Type B pancreatic cell (in vitro differentiated cells): ENCODE results near the gene ATP6V1G1. TPM values are rescaled to one million over a fixed set of nuclear protein-coding genes. Genes with fewer than 3 reads are reported as not detected.

Experiments
- DNase-seq: peaks from one replicate; pipeline ENCODE4 v3.0.0; 2021; ENCODE audit warnings: mixed read lengths; ENCODE audit not compliant: unreplicated experiment; ENCODE audit errors: extremely low spot score
- H3K27ac Mint-ChIP-seq: 2 replicates; pipeline ENCODE4 v1.8.0; 2021; ENCODE audit warnings: mild to moderate bottlenecking, mixed read lengths
- H3K27me3 Mint-ChIP-seq: 2 replicates; pipeline ENCODE4 v1.8.0; 2021; ENCODE audit warnings: mixed read lengths
- H3K36me3 Mint-ChIP-seq: 2 replicates; pipeline ENCODE4 v1.8.0; 2021; ENCODE audit warnings: mixed read lengths
- H3K4me1 Mint-ChIP-seq: one replicate; pipeline ENCODE4 v1.8.0; 2021; ENCODE audit warnings: mixed read lengths; ENCODE audit not compliant: unreplicated experiment
- H3K4me3 Mint-ChIP-seq: 2 replicates; pipeline ENCODE4 v1.8.0; 2021; ENCODE audit warnings: mild to moderate bottlenecking, mixed read lengths
- H3K9me3 Mint-ChIP-seq: 2 replicates; pipeline ENCODE4 v1.8.0; 2021; ENCODE audit warnings: mixed read lengths
- total RNA-seq: library from RNA; stranded (reverse); gene quantifications from 2 replicates; pipeline ENCODE4 v1.2.1, GENCODE V29; 2021; ENCODE audit warnings: low replicate concordance
- TF ChIP-seq, protein P1 (sequence below): fragments of 200-600 bp; sonication (generic); conservative IDR thresholded peaks from 2 replicates; pipeline ENCODE4 v1.5.0; 2021; ENCODE audit warnings: antibody characterized with exemption, mild to moderate bottlenecking

The ATP6V1G1 gene
- total RNA-seq, 1 donor from 2014 or later: 110 TPM

DNA sequence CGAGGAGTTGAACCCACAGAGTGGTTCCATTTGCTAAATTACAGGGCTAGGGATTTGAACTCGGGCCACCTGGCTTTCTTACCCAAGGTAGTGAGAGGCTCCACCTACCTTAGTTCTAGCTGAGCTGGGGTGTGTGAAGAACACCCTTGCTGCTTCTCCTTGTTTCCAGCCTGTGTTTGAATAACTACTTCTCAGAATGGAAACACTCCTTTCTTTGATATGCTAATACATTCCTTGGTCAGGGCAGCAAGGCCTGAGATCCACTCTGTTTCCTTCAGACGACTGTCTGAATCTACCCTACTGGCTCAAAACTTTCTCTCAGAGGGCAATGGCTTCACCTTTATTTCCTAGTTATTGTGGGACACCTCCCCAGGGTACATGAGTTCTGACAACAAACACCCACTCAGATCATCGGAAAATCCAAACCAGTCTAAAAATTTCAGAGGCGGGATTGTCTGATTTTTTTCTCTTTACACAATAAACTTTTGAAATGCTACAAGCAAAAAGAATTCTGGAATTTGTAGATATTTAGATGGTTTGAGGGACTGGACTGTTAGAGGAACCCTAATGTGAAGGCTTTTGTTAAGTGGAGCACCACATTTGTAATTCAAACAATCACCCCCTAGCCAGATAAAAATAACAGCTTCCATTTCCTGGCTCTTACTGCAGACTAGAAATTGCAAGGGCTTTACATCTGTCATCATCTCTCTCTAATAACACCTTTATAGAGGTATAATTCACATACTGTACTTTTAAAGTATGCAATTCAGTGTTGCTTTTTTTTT is 4.0 kb upstream of the ATP6V1G1 start:
- H3K27ac Mint-ChIP-seq: peak overlapping the region; percentile 54
- TF ChIP-seq, protein P1, sequence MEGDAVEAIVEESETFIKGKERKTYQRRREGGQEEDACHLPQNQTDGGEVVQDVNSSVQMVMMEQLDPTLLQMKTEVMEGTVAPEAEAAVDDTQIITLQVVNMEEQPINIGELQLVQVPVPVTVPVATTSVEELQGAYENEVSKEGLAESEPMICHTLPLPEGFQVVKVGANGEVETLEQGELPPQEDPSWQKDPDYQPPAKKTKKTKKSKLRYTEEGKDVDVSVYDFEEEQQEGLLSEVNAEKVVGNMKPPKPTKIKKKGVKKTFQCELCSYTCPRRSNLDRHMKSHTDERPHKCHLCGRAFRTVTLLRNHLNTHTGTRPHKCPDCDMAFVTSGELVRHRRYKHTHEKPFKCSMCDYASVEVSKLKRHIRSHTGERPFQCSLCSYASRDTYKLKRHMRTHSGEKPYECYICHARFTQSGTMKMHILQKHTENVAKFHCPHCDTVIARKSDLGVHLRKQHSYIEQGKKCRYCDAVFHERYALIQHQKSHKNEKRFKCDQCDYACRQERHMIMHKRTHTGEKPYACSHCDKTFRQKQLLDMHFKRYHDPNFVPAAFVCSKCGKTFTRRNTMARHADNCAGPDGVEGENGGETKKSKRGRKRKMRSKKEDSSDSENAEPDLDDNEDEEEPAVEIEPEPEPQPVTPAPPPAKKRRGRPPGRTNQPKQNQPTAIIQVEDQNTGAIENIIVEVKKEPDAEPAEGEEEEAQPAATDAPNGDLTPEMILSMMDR: no peak
- H3K4me3 Mint-ChIP-seq: no peak overlapping the region
- DNase-seq: no peak
- H3K36me3 Mint-ChIP-seq: peaks cover 5% of the 10 kb centered on the region
- H3K4me1 Mint-ChIP-seq: peaks cover 9% of the 10 kb centered on the region
- no peaks in the 10 kb centered on the region for H3K9me3 Mint-ChIP-seq
- H3K27me3 Mint-ChIP-seq: no peaks in the 10 kb centered on the region

DNA sequence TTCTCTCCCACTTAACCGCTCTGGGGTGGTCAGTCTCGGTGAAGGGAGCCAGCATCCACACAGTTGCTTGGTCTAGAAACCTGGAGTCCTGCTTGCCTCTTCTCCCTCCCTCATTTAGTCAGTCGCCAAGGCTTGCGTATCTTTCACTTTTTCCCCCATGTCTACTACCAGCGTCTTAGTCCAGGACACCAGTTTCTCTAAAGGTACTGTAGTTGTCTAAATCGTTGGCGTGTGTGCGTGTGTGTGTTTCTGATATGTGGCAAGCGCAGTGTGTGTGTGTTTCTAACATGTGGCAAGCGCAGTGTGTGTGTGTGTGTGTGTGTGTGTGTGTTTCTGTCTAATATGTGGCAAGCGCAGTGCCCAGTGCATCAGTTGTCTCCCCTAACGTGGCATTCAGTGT is 641 bp downstream of the ATP6V1G1 start:
- TF ChIP-seq, protein P1: no peak
- DNase-seq: no peak
- Mint-ChIP-seq H3K4me3 (peak overlapping the region; percentile 96), H3K4me1 (peaks cover 27% of the 10 kb centered on the region), H3K9me3 (no peaks in the 10 kb centered on the region), H3K36me3 (peaks cover 23% of the 10 kb centered on the region), H3K27ac (peak overlapping the region; percentile 99), H3K27me3 (no peaks in the 10 kb centered on the region)

DNA sequence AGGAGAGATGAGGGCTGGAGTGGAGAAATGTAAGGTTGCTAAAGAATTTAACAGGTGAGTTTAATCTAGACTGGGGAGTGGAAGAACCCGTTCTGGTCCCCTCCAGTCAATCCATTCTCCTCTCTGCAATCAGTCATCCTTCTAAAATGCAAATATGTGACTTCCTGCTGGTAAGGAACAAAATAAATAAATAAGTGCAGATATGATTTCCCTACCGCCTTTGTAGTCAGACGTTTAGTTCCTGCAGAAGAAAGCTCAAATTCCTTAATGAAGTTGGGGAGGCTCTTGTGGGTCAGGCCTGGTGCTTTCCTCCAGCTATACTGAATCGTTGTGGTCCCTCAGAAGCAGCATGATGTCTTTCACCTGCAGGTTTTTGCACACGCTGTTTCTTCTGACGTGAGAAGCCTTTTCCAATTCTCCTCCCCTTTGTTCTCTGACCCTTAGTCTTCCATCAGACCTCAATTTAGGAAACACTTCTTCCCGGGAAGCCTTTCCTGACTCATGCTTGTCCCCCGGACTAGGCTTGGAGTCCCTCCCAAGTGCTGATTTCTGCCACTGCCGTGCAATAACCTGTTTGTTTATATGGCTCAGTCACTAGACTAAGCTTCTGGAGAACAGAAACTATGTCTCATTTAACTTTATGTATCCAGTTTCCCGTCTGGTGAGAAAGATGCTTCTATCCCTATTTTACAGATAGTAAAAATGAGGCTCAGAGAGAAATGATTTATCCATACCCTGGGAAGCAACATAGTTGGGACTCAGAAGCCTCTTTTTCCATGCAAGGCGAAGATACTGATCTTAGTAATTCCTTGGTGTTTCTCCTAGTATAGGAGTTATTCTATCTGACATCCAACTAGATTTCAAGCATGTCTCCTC is 1.3 kb downstream of the ATP6V1G1 start:
- no peaks in the 10 kb centered on the region for H3K27me3 Mint-ChIP-seq
- H3K9me3 Mint-ChIP-seq: no peaks in the 10 kb centered on the region
- DNase-seq: no peak
- TF ChIP-seq, protein P1: no peak
- H3K4me3 Mint-ChIP-seq: peak overlapping the region; percentile 96
- peaks cover 23% of the 10 kb centered on the region for H3K36me3 Mint-ChIP-seq
- H3K4me1 Mint-ChIP-seq: peaks cover 27% of the 10 kb centered on the region
- peak overlapping the region; percentile 99 for H3K27ac Mint-ChIP-seq

DNA sequence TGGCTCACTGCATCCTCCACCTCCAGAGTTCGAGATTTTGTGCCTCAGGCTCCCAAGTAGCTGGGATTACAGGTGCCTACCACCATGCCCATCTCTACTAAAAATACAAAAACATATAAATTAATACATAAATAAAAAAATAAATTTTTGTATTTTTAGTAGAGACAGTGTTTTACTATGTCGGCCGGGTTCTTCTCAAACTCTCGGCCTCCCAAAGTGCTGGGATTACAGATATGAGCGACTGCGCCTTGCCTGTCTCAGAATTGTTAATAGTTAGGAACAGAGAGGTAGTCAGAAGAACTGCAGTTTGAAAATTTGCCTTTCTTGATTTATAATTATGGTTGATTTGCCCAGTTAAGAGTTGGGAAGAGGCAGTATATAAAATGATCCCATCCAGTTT is 2.8 kb downstream of the ATP6V1G1 start:
- peaks cover 27% of the 10 kb centered on the region for H3K4me1 Mint-ChIP-seq
- H3K4me3 Mint-ChIP-seq: peak overlapping the region; percentile 64
- no peak for DNase-seq
- H3K27ac Mint-ChIP-seq: no peak overlapping the region
- no peaks in the 10 kb centered on the region for H3K27me3 Mint-ChIP-seq
- H3K36me3 Mint-ChIP-seq: peaks cover 26% of the 10 kb centered on the region
- H3K9me3 Mint-ChIP-seq: no peaks in the 10 kb centered on the region
- TF ChIP-seq, protein P1: peak; percentile 32

DNA sequence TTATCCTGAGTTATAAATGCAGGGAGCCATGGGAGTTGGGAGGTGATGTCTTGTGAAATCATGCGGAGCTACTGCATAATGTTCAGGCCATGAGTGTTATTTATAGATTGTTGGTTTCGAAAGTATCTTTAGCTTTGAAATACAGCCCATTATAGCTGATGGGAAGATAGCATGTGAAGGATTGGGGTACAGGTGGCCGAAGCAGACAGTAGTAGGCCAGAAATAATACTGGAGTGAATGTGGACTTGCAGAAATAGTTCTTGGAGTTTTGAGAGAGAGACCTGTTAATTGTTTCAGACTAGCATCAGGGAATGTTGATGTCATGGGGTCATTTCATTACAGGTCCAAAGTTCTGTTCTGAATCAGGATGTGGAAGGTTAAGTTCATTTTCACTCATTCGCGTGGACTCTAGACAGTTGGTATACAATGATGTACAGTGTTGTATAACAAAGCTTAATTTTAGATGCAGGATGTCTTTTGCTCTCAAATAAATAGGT is 3.8 kb downstream of the ATP6V1G1 start:
- Mint-ChIP-seq H3K27ac (peak overlapping the region; percentile 77), H3K27me3 (no peaks in the 10 kb centered on the region), H3K4me1 (peaks cover 27% of the 10 kb centered on the region), H3K9me3 (no peaks in the 10 kb centered on the region), H3K4me3 (peak overlapping the region; percentile 64), H3K36me3 (peaks cover 33% of the 10 kb centered on the region)
- no peak for DNase-seq
- TF ChIP-seq, protein P1: no peak
